Stimulated activated CD4-positive, alpha-beta T cell treated with anti-CD3 and anti-CD28 coated beads, Interleukin-12 subunit alpha, Interleukin-12 subunit beta, amount 100 ng/mL, for 4 hours (primary cell): ENCODE results near the gene USP53.
"Not testable (repeated sequence)": the region's sequence is repeated elsewhere in the genome, so short reads cannot be mapped to it uniquely, and the experiment has no call there.

Experiments used
- DNase-seq: peaks from one replicate; pipeline ENCODE4 v3.0.0-alpha.2; 2020

The USP53 gene

GRCh38 chr4:119229908-119230687 is 17.6 kb downstream of the USP53 start:
- DNase-seq = no peak

- no peak for DNase-seq
Observed at GRCh38 chr4:119231491-119231890, 19.0 kb downstream of the USP53 start.

GRCh38 chr4:119232286-119232685 is 19.8 kb downstream of the USP53 start:
- no peak for DNase-seq

- no peak for DNase-seq
Observed at GRCh38 chr4:119233191-119233590, 20.7 kb downstream of the USP53 start.

- no peak for DNase-seq
Observed at GRCh38 chr4:119233750-119234149, 21.2 kb downstream of the USP53 start.

GRCh38 chr4:119237201-119237600 is 24.7 kb downstream of the USP53 start:
- no peak for DNase-seq

GRCh38 chr4:119237642-119238041 is 25.1 kb downstream of the USP53 start:
- no peak for DNase-seq

- DNase-seq = no peak
Observed at GRCh38 chr4:119238068-119238722, 25.7 kb downstream of the USP53 start.

GRCh38 chr4:119240128-119240527 is 27.6 kb downstream of the USP53 start:
- no peak for DNase-seq

- DNase-seq = no peak
Observed at GRCh38 chr4:119240568-119240967, 28.1 kb downstream of the USP53 start.

GRCh38 chr4:119242417-119242816 is 29.9 kb downstream of the USP53 start:
- DNase-seq = no peak

- no peak for DNase-seq
Observed at GRCh38 chr4:119243868-119244267, 31.4 kb downstream of the USP53 start.

- no peak for DNase-seq
Observed at GRCh38 chr4:119244344-119244743, 31.8 kb downstream of the USP53 start.

- DNase-seq = no peak
Observed at GRCh38 chr4:119244832-119245231, 32.3 kb downstream of the USP53 start.

GRCh38 chr4:119246177-119246733 is 33.7 kb downstream of the USP53 start:
- DNase-seq = no peak

- DNase-seq = not testable (repeated sequence)
Observed at GRCh38 chr4:119251037-119251436, 38.5 kb downstream of the USP53 start.

GRCh38 chr4:119255223-119255622 is 42.7 kb downstream of the USP53 start:
- DNase-seq = not testable (repeated sequence)

- DNase-seq = no peak
Observed at GRCh38 chr4:119260528-119260927, 48.0 kb downstream of the USP53 start.

- DNase-seq = no peak
Observed at GRCh38 chr4:119261986-119262385, 49.5 kb downstream of the USP53 start.

- no peak for DNase-seq
Observed at GRCh38 chr4:119264743-119265142, 52.2 kb downstream of the USP53 start.

- no peak for DNase-seq
Observed at GRCh38 chr4:119266153-119266552, 53.6 kb downstream of the USP53 start.

- no peak for DNase-seq
Observed at GRCh38 chr4:119268466-119268865, 56.0 kb downstream of the USP53 start.

GRCh38 chr4:119271361-119272085 is 59.0 kb downstream of the USP53 start:
- DNase-seq = no peak
